A673 (cell line): ENCODE measurements around the gene LAMTOR3.

Source experiments
- EZH2 ChIP-seq: fragments of 200-600 bp; sonication (generic); IDR thresholded peaks from 2 replicates; pipeline ENCODE4 v1.6.1; 2017; ENCODE audit warnings: borderline replicate concordance, low read depth, mild to moderate bottlenecking, mixed read lengths, antibody characterized with exemption, low read length; ENCODE audit not compliant: poor library complexity, severe bottlenecking
- TF ChIP-seq, protein P1 (sequence below): fragments of 300-800, 200-600 bp; sonication (generic); conservative IDR thresholded peaks from 2 replicates; pipeline ENCODE4 v1.5.1; 2017; ENCODE audit warnings: low read depth, mild to moderate bottlenecking, antibody characterized with exemption, low read length, moderate library complexity, mixed read lengths

DNA sequence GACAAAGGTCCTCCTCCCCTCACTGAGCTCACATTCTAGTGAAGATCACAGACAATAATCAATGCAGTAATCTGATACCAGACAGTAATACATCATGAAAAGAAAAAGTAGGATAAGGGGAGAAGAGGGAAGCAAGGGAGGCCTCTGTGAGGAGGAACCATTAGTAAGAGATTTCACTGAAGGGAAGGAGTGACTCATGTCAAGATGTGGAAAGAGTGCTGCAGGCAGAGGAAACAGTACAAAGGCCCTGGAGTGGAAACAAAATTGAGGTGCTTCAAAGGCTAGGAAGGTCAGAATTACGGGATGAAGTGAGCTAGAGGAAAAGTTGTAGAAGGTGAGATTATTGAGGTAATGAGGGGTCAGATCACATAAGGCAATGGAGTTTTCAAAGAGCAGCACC lies 38.1 kb downstream of the LAMTOR3 start:
- no peak for TF ChIP-seq EZH2
- TF ChIP-seq, protein P1, sequence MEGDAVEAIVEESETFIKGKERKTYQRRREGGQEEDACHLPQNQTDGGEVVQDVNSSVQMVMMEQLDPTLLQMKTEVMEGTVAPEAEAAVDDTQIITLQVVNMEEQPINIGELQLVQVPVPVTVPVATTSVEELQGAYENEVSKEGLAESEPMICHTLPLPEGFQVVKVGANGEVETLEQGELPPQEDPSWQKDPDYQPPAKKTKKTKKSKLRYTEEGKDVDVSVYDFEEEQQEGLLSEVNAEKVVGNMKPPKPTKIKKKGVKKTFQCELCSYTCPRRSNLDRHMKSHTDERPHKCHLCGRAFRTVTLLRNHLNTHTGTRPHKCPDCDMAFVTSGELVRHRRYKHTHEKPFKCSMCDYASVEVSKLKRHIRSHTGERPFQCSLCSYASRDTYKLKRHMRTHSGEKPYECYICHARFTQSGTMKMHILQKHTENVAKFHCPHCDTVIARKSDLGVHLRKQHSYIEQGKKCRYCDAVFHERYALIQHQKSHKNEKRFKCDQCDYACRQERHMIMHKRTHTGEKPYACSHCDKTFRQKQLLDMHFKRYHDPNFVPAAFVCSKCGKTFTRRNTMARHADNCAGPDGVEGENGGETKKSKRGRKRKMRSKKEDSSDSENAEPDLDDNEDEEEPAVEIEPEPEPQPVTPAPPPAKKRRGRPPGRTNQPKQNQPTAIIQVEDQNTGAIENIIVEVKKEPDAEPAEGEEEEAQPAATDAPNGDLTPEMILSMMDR: no peak
